ENCODE data around the gene BNIP3. TPM values are rescaled to one million over a fixed set of nuclear protein-coding genes. Genes with fewer than 3 reads are reported as not detected.

Gene BNIP3
- total RNA-seq, 1 experiment from 2014 or later: 57.1 TPM

DNA sequence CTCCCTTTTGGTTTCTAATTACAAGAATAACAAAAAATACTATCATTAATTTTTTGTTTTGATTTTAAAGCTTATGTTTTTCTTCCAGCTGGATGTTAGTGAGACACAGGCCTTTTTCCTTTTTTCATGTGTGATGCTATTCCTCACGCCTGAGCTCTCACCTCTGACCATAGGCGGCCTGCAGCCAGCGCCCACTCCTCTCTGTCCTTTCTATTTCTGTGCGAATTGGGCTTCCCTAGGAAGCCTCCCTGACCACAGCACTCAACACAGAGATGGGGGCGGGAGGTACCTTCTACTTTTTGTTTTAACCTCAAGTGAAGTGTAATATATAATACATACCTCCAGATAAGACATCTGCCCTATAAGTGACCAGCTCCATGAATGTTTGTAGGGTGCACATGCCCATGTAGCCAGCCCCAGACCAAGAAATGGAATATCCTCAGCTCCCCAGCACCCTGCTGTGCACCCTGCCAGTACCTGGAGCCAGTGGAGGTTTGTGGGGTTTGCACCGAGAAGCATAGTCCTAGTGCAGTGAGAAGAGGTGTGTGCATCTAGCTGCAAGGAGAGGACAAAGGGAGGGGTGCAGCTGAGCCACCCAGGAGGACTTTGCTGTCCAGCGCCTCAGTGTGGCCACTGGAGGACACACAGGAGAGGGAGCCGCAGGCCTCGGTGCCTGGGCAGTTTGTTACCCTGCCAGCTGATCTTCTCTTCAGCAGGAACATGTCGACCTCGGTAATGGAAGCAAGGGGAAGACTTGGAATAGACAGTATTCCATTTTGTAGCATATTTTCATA, 38.5 kb downstream of the BNIP3 start:
- DNase-seq: peak; percentile 71
- no peak overlapping the region for H2BK12ac ChIP-seq (ENCODE audit: insufficient read length, low read depth, low read length)
- H3K9me3 Mint-ChIP-seq: no peaks in the 10 kb centered on the region

More for the DNA sequence above, 38.5 kb downstream of the BNIP3 start:
- no peaks in the 10 kb centered on the region for H3K23me2 ChIP-seq (ENCODE audit: insufficient read length, low read depth, low read length, poor library complexity, severe bottlenecking)
- no peak overlapping the region for H2BK5ac ChIP-seq (ENCODE audit: insufficient read length, low read length)
- no peak overlapping the region for H3K27ac ChIP-seq (ENCODE audit: insufficient read length, low read depth, low read length)
- no peak overlapping the region for H2BK20ac ChIP-seq (ENCODE audit: low read depth, low read length, poor library complexity, severe bottlenecking)
- H2AFZ ChIP-seq (ENCODE audit: low read length): no peak overlapping the region
- no peak overlapping the region for H2BK120ac ChIP-seq (ENCODE audit: low read depth, low read length, poor library complexity, severe bottlenecking)
- H3K14ac ChIP-seq (ENCODE audit: insufficient read depth, low read length): no peak overlapping the region
- no peak overlapping the region for H3K9ac ChIP-seq (ENCODE audit: extremely low read depth, insufficient read length, low read length)
- no CpG with 5 or more reads among the region's 11 CpGs for WGBS (ENCODE audit: extremely low coverage, insufficient read length, low lambda C conversion rate)
- H3K9me3 ChIP-seq (ENCODE audit: control insufficient read depth, low read depth, low read length): no peaks in the 10 kb centered on the region
- H4K91ac ChIP-seq (ENCODE audit: insufficient read length, low read depth, low read length): no peak overlapping the region
- no peak overlapping the region for H3K56ac ChIP-seq (ENCODE audit: insufficient read length, low read depth, low read length)
- no peak overlapping the region for H3K4me3 Mint-ChIP-seq
- TF ChIP-seq, protein P1, sequence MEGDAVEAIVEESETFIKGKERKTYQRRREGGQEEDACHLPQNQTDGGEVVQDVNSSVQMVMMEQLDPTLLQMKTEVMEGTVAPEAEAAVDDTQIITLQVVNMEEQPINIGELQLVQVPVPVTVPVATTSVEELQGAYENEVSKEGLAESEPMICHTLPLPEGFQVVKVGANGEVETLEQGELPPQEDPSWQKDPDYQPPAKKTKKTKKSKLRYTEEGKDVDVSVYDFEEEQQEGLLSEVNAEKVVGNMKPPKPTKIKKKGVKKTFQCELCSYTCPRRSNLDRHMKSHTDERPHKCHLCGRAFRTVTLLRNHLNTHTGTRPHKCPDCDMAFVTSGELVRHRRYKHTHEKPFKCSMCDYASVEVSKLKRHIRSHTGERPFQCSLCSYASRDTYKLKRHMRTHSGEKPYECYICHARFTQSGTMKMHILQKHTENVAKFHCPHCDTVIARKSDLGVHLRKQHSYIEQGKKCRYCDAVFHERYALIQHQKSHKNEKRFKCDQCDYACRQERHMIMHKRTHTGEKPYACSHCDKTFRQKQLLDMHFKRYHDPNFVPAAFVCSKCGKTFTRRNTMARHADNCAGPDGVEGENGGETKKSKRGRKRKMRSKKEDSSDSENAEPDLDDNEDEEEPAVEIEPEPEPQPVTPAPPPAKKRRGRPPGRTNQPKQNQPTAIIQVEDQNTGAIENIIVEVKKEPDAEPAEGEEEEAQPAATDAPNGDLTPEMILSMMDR (conservative IDR thresholded peaks at IDR 0.05): peak; percentile 75
- H3K18ac ChIP-seq (ENCODE audit: insufficient read length, low read depth, low read length): no peak overlapping the region
- no peak overlapping the region for H3K4ac ChIP-seq (ENCODE audit: low read depth, low read length)
- H4K8ac ChIP-seq (replicated peaks; ENCODE audit: insufficient read length, low read depth, low read length): no peak overlapping the region
- H3K27me3 ChIP-seq (ENCODE audit: insufficient read depth, low read length): no peaks in the 10 kb centered on the region
- H4K5ac ChIP-seq (ENCODE audit: insufficient read length, low read depth, low read length): no peak overlapping the region
- H3K4me1 ChIP-seq (ENCODE audit: insufficient read depth, low read length): no peaks in the 10 kb centered on the region
- H2AK5ac ChIP-seq (ENCODE audit: insufficient read length, low read length): no peak overlapping the region
- no peak overlapping the region; a peak in 1 of 7 replicates for H3K27ac Mint-ChIP-seq
- no peak overlapping the region for H3T11ph ChIP-seq (ENCODE audit: low read length)
- peaks cover 4% of the 10 kb centered on the region for H3K79me1 ChIP-seq (ENCODE audit: insufficient read depth, low read depth, low read length, poor library complexity, severe bottlenecking)
- H4K20me1 ChIP-seq (ENCODE audit: control insufficient read depth, insufficient read depth, insufficient read length): no peaks in the 10 kb centered on the region
- peaks cover 49 to 78% (median 77%) of the 10 kb centered on the region in 3 experiments; a peak in 6 of 7 replicates for H3K36me3 Mint-ChIP-seq (ENCODE audit: insufficient read depth in 1 of 3, low read depth in 3 of 3)
- H3K23ac ChIP-seq (ENCODE audit: insufficient read length, low read depth, low read length): no peak overlapping the region
- no peak overlapping the region for H3K4me2 ChIP-seq (ENCODE audit: insufficient read depth, insufficient read length, low read length)
- H3K79me2 ChIP-seq (ENCODE audit: insufficient read depth, low read length): no peaks in the 10 kb centered on the region
- peaks cover 0 to 5% of the 10 kb centered on the region in 2 experiments; a peak in 3 of 4 replicates for H3K4me1 Mint-ChIP-seq
- H3K27me3 Mint-ChIP-seq (ENCODE audit: low read depth): no peaks in the 10 kb centered on the region
- H2BK15ac ChIP-seq (ENCODE audit: low read depth, low read length): no peak overlapping the region
